ENCODE results near the gene DBN1. TPM values are rescaled to one million over a fixed set of nuclear protein-coding genes. Genes with fewer than 3 reads are reported as not detected.

Gene DBN1
- total and polyA plus RNA-seq, 2 experiments from 2014 or later, result 163 to 257 TPM

- Histone ChIP-seq H3K9ac (no peak overlapping the region), H3K36me3 (ENCODE audit: low read depth) (peaks cover 3% of the 10 kb centered on the region; the same call in 1 of the 2 replicates)
- in situ Hi-C loops (cut with MboI), result no loop called here
Observed at GRCh38 chr5:177509991-177510566, 36.6 kb upstream of the DBN1 start.

GRCh38 chr5:177509381-177509951 is 36.0 kb upstream of the DBN1 start, which contains the start of gene DOK3:
Gene DOK3 (minus strand): TSS chr5:177509826. CDS start chr5:177509540, 286 bp downstream.
- in situ Hi-C loops (cut with MboI), result no loop called here
- WGBS, 2 experiments (ENCODE audit: low coverage in 1 of 2, low lambda C conversion rate in 2 of 2, missing lambda C conversion rate in 2 of 2), result 61 to 66% methylated on average over 8 to 17 of the region's 20 CpGs

More at GRCh38 chr5:177509991-177510566, 36.6 kb upstream of the DBN1 start:
- no peak for DNase-seq
- no peaks in the 10 kb centered on the region for H3K9me2 ChIP-seq (ENCODE audit: insufficient read depth)
- WGBS, 2 experiments (ENCODE audit: low coverage in 1 of 2, low lambda C conversion rate in 2 of 2, missing lambda C conversion rate in 2 of 2), result 79 to 80% methylated on average over 11 of the region's 11 CpGs
- no peak overlapping the region for H2AFZ ChIP-seq
- H3K27ac ChIP-seq, result no peak overlapping the region
- no peaks in the 10 kb centered on the region for H4K20me1 ChIP-seq (ENCODE audit: insufficient read depth)
- no peak overlapping the region for H3K4me3 ChIP-seq
- peaks cover 12% of the 10 kb centered on the region for H3K79me2 ChIP-seq (ENCODE audit: insufficient read depth)
- peaks cover 2% of the 10 kb centered on the region; the same call in 1 of the 2 replicates for H3K4me1 ChIP-seq (ENCODE audit: insufficient read depth)
- TF ChIP-seq EZH2 (IDR thresholded peaks at IDR 0.05; ENCODE audit: insufficient read depth, poor library complexity, severe bottlenecking) (no peak), EZH2phosphoT487 (IDR thresholded peaks at IDR 0.05; ENCODE audit: insufficient read depth, low read depth) (no peak)
- no peak overlapping the region for H3K4me2 ChIP-seq (ENCODE audit: unreplicated experiment)
- no peaks in the 10 kb centered on the region for H3F3A ChIP-seq (ENCODE audit: insufficient read depth)
- no peaks in the 10 kb centered on the region for H3K9me3 ChIP-seq (ENCODE audit: low read depth)
- no peaks in the 10 kb centered on the region for H3K27me3 ChIP-seq (replicated peaks; ENCODE audit: insufficient read depth)

GRCh38 chr5:177508837-177509236 is 35.4 kb upstream of the DBN1 start:
- WGBS, 2 experiments (ENCODE audit: low coverage in 1 of 2, low lambda C conversion rate in 2 of 2, missing lambda C conversion rate in 2 of 2), result 78 to 86% methylated on average over 7 to 8 of the region's 8 CpGs
- Histone ChIP-seq H3K4me2 (ENCODE audit: unreplicated experiment) (no peak overlapping the region), H3F3A (ENCODE audit: insufficient read depth) (no peaks in the 10 kb centered on the region), H3K9ac (no peak overlapping the region), H3K27me3 (replicated peaks; ENCODE audit: insufficient read depth) (no peaks in the 10 kb centered on the region), H3K27ac (no peak overlapping the region), H4K20me1 (ENCODE audit: insufficient read depth) (no peaks in the 10 kb centered on the region), H2AFZ (no peak overlapping the region), H3K36me3 (ENCODE audit: low read depth) (no peaks in the 10 kb centered on the region; the same call in 1 of the 2 replicates), H3K9me3 (ENCODE audit: low read depth) (no peaks in the 10 kb centered on the region), H3K79me2 (ENCODE audit: insufficient read depth) (no peaks in the 10 kb centered on the region), H3K4me3 (no peak overlapping the region), H3K9me2 (ENCODE audit: insufficient read depth) (no peaks in the 10 kb centered on the region), H3K4me1 (ENCODE audit: insufficient read depth) (no peaks in the 10 kb centered on the region)
- DNase-seq, result no peak
- in situ Hi-C loops (cut with MboI), result no loop called here
- no peak for TF ChIP-seq EZH2 (IDR thresholded peaks at IDR 0.05; ENCODE audit: insufficient read depth, poor library complexity, severe bottlenecking)
- TF ChIP-seq EZH2phosphoT487 (IDR thresholded peaks at IDR 0.05; ENCODE audit: insufficient read depth, low read depth), result no peak

More at GRCh38 chr5:177509381-177509951, 36.0 kb upstream of the DBN1 start, which contains the start of gene DOK3:
- Histone ChIP-seq H2AFZ (no peak within 1 kb of the TSS), H3K36me3 (ENCODE audit: low read depth) (no peaks in the 10 kb centered on the region; the same call in 1 of the 2 replicates), H3K9me2 (ENCODE audit: insufficient read depth) (no peaks in the 10 kb centered on the region), H3K4me3 (no peak within 1 kb of the TSS), H3K9ac (no peak within 1 kb of the TSS), H3K27ac (no peak within 1 kb of the TSS), H3K79me2 (ENCODE audit: insufficient read depth) (peaks cover 6% of the 10 kb centered on the region), H3K4me2 (ENCODE audit: unreplicated experiment) (no peak within 1 kb of the TSS), H3K4me1 (ENCODE audit: insufficient read depth) (no peaks in the 10 kb centered on the region), H3K9me3 (ENCODE audit: low read depth) (no peaks in the 10 kb centered on the region), H3K27me3 (replicated peaks; ENCODE audit: insufficient read depth) (no peaks in the 10 kb centered on the region), H3F3A (ENCODE audit: insufficient read depth) (no peaks in the 10 kb centered on the region), H4K20me1 (ENCODE audit: insufficient read depth) (no peaks in the 10 kb centered on the region)
- no peak for DNase-seq
- TF ChIP-seq EZH2phosphoT487 (IDR thresholded peaks at IDR 0.05; ENCODE audit: insufficient read depth, low read depth) (no peak), EZH2 (IDR thresholded peaks at IDR 0.05; ENCODE audit: insufficient read depth, poor library complexity, severe bottlenecking) (no peak)

GRCh38 chr5:177508221-177508611 is 34.8 kb upstream of the DBN1 start:
- DNase-seq, result no peak
- no peaks in the 10 kb centered on the region for H3K9me3 ChIP-seq (ENCODE audit: low read depth)
- H3K27ac ChIP-seq, result no peak overlapping the region
- no peak overlapping the region for H3K4me2 ChIP-seq (ENCODE audit: unreplicated experiment)
- in situ Hi-C loops (cut with MboI), result no loop called here
- no peak for TF ChIP-seq EZH2phosphoT487 (IDR thresholded peaks at IDR 0.05; ENCODE audit: insufficient read depth, low read depth)
- no peak for TF ChIP-seq EZH2 (IDR thresholded peaks at IDR 0.05; ENCODE audit: insufficient read depth, poor library complexity, severe bottlenecking)
- H3K4me3 ChIP-seq, result no peak overlapping the region
- H3K36me3 ChIP-seq (ENCODE audit: low read depth), result no peaks in the 10 kb centered on the region; the same call in 1 of the 2 replicates
- H3K9ac ChIP-seq, result no peak overlapping the region
- H3K4me1 ChIP-seq (ENCODE audit: insufficient read depth), result no peaks in the 10 kb centered on the region
- no peak overlapping the region for H2AFZ ChIP-seq
- no peaks in the 10 kb centered on the region for H3K79me2 ChIP-seq (ENCODE audit: insufficient read depth)
- WGBS, 2 experiments (ENCODE audit: low coverage in 1 of 2, low lambda C conversion rate in 2 of 2, missing lambda C conversion rate in 2 of 2), result 89 to 96% methylated on average over 20 to 26 of the region's 26 CpGs
- no peaks in the 10 kb centered on the region for H3F3A ChIP-seq (ENCODE audit: insufficient read depth)
- no peaks in the 10 kb centered on the region for H4K20me1 ChIP-seq (ENCODE audit: insufficient read depth)
- H3K9me2 ChIP-seq (ENCODE audit: insufficient read depth), result no peaks in the 10 kb centered on the region
- H3K27me3 ChIP-seq (replicated peaks; ENCODE audit: insufficient read depth), result no peaks in the 10 kb centered on the region

Data from GM23248 (cell line).